HepG2 (cell line): ENCODE data around the gene AP2B1. TPM values are rescaled to one million over a fixed set of nuclear protein-coding genes. Genes with fewer than 3 reads are reported as not detected.

Experiments
- ATAC-seq: fragments of 200-7000 bp; cut with Tn5 transposase; 3 replicates; pipeline ENCODE4 v1.9.1; 2020; ENCODE audit warnings: mild to moderate bottlenecking, moderate library complexity
- BruUV-seq: library from RNA; stranded (reverse); fragments of 400-500 nt; replicated peaks from 2 replicates; lab custom pipeline; 2021; lab: Mats Ljungman, UMichigan
- CTCF ChIA-PET: fragments of 300-600 bp; formaldehyde crosslinking; extraction: SDS; loops from one replicate; lab custom pipeline; 2021; ENCODE audit warnings: low total read pairs, inconsistent platforms, low intra/inter-chr PET ratio; lab: Yijun Ruan, JAX
- POLR2A ChIA-PET: fragments of 350-600 bp; sonication (Branson Sonifier 250); formaldehyde crosslinking; loops from one replicate; lab custom pipeline; 2020; ENCODE audit warnings: antibody characterized with exemption, inconsistent platforms; lab: Yijun Ruan, JAX
- DNase-seq: peaks from one replicate; pipeline ENCODE4 v3.0.0-alpha.2; 2015; ENCODE audit warnings: low spot score
- FAIRE-seq: peaks from 3 replicates; lab custom pipeline; 2011; peaks lifted over from hg19 to GRCh38; lab: Jason Lieb, UNC
- H2AFZ ChIP-seq: one replicate; pipeline ENCODE4 v1.6.1; 2011; ENCODE audit warnings: low read length, inconsistent platforms
- H3K27ac ChIP-seq: fragments of 300-600 bp; 3 replicates; pipeline ENCODE4 v1.8.0; 2011; ENCODE audit warnings: mixed run types, mild to moderate bottlenecking, mixed read lengths, low read length, inconsistent platforms; ENCODE audit not compliant: insufficient read depth; ENCODE audit errors: extremely low read length
- H3K27me3 ChIP-seq, 2 experiments: fragments of 200-600 bp in 1 of 2; 2 replicates in 1 of 2; 3 replicates in 1 of 2; pipeline versions ENCODE4 v1.6.0 to v1.8.0; 2011; ENCODE audit warnings: low read length in 2 of 2, mild to moderate bottlenecking in 2 of 2, moderate library complexity in 2 of 2, inconsistent platforms in 1 of 2; ENCODE audit not compliant: insufficient read depth in 2 of 2, control insufficient read depth in 1 of 2
- H3K36me3 ChIP-seq, 2 experiments: fragments of 200-600 bp in 1 of 2; replicated peaks in 1 of 2; 2 replicates in 1 of 2; 3 replicates in 1 of 2; pipeline versions ENCODE4 v1.5.1 to v1.8.0; 2011; ENCODE audit warnings: low read length in 2 of 2, inconsistent platforms in 1 of 2; ENCODE audit not compliant: insufficient read depth in 2 of 2, control insufficient read depth in 1 of 2
- H3K4me1 ChIP-seq: 2 replicates; pipeline ENCODE4 v1.5.1; 2012; ENCODE audit warnings: low read length, inconsistent platforms; ENCODE audit not compliant: insufficient read depth
- H3K4me2 ChIP-seq: 2 replicates; pipeline ENCODE4 v1.6.0; 2011; ENCODE audit warnings: low read depth, low read length, inconsistent platforms
- H3K4me3 ChIP-seq, 3 experiments: fragments of 200-600 bp in 1 of 3; sonication (generic), shearing (Covaris generic) in 1 of 3; replicated peaks in 1 of 3; 2 replicates each; pipeline ENCODE4 v1.5.1; 2011 to 2016; ENCODE audit warnings: low read length in 3 of 3, inconsistent platforms in 2 of 3, low read depth in 2 of 3, mild to moderate bottlenecking in 2 of 3, control low read depth in 1 of 3, mixed read lengths in 1 of 3; ENCODE audit not compliant: insufficient read depth in 1 of 3
- H3K79me2 ChIP-seq: one replicate; pipeline ENCODE4 v1.6.1; 2011; ENCODE audit warnings: low read length, inconsistent platforms; ENCODE audit not compliant: insufficient read depth
- H3K9ac ChIP-seq: 2 replicates; pipeline ENCODE4 v1.6.0; 2011; ENCODE audit warnings: mild to moderate bottlenecking, low read depth, low read length, inconsistent platforms; ENCODE audit not compliant: insufficient read depth
- H3K9me3 ChIP-seq: 2 replicates; pipeline ENCODE4 v1.5.1; 2012; ENCODE audit warnings: mild to moderate bottlenecking, low read length
- H4K20me1 ChIP-seq: 2 replicates; pipeline ENCODE4 v1.6.0; 2011; ENCODE audit warnings: inconsistent platforms, mild to moderate bottlenecking, low read length, moderate library complexity; ENCODE audit not compliant: insufficient read depth
- CTCF ChIP-seq: sonication (generic); formaldehyde crosslinking; IDR thresholded peaks from 2 replicates; pipeline ENCODE4 v1.5.0; 2020; ENCODE audit warnings: mild to moderate bottlenecking, missing genetic modification reagents, moderate library complexity
- HNRNPLL ChIP-seq: fragments of 200-400 bp; formaldehyde crosslinking; IDR thresholded peaks from 2 replicates; pipeline ENCODE4 v1.6.1; 2017; ENCODE audit warnings: mild to moderate bottlenecking, low read depth, low read length; ENCODE audit not compliant: poor library complexity, severe bottlenecking
- KLF11 ChIP-seq: IDR thresholded peaks from 2 replicates; pipeline ENCODE4 v1.6.1; 2016; ENCODE audit warnings: missing compliant biosample characterization
- MYC ChIP-seq: sonication (generic); formaldehyde crosslinking; IDR thresholded peaks from 2 replicates; pipeline ENCODE4 v1.9.0; 2021; ENCODE audit warnings: missing genetic modification reagents, borderline replicate concordance
- MZF1 ChIP-seq: sonication (generic); formaldehyde crosslinking; IDR thresholded peaks from 2 replicates; pipeline ENCODE4 v1.8.1; 2023; ENCODE audit warnings: mild to moderate bottlenecking, missing genetic modification reagents, borderline replicate concordance
- PAX8 ChIP-seq: sonication (generic); formaldehyde crosslinking; IDR thresholded peaks from 2 replicates; pipeline ENCODE4 v1.8.0; 2022; ENCODE audit warnings: mild to moderate bottlenecking, missing genetic modification reagents, borderline replicate concordance
- SALL1 ChIP-seq: sonication (generic); formaldehyde crosslinking; IDR thresholded peaks from 2 replicates; pipeline ENCODE4 v1.8.0; 2022; ENCODE audit warnings: mild to moderate bottlenecking, missing genetic modification reagents
- ZNF160 ChIP-seq: sonication (generic); formaldehyde crosslinking; IDR thresholded peaks from 2 replicates; pipeline ENCODE4 v1.8.0; 2022; ENCODE audit warnings: mild to moderate bottlenecking, inconsistent platforms, missing genetic modification reagents
- ZNF256 ChIP-seq: sonication (generic); formaldehyde crosslinking; conservative IDR thresholded peaks from 2 replicates; pipeline ENCODE4 v1.4.0; 2020; ENCODE audit warnings: missing genetic modification reagents
- ZNF589 ChIP-seq: sonication (generic); formaldehyde crosslinking; conservative IDR thresholded peaks from 2 replicates; pipeline ENCODE4 v1.8.0; 2022; ENCODE audit warnings: mild to moderate bottlenecking, moderate library complexity, missing genetic modification reagents
- ZNF687 ChIP-seq: sonication (generic); formaldehyde crosslinking; IDR thresholded peaks from 2 replicates; pipeline ENCODE4 v1.5.1; 2020; ENCODE audit warnings: mild to moderate bottlenecking, missing genetic modification reagents, moderate library complexity
- ZNF768 ChIP-seq: sonication (generic); formaldehyde crosslinking; IDR thresholded peaks from 2 replicates; pipeline ENCODE4 v1.4.0; 2020; ENCODE audit warnings: missing genetic modification reagents
- WGBS: methylation state at CpG from one replicate; pipeline ENCODE4 v1.1.6; 2017; ENCODE audit warnings: low lambda C conversion rate; 5-methylcytosine and 5-hydroxymethylcytosine counted together
- in situ Hi-C: cut with HindIII; loops from 2 replicates; pipeline ENCODE4 v1.10.0; 2017; ENCODE audit warnings: low pct_unique_long_range_greater_than_20kb; ENCODE audit not compliant: extremely low pct_ligation_motif_present
- intact Hi-C: fragments of 100-400 bp; cut with micrococcal nuclease; formaldehyde crosslinking; loops from one replicate; pipeline ENCODE4 v1.10.0; 2022; ENCODE audit not compliant: unreplicated experiment
- polyA plus RNA-seq, 8 experiments: library from polyadenylated mRNA; depleted of rRNA in 3 of 8; stranded (reverse) in 7 of 8; unstranded in 1 of 8; fragments of >200 nt; fragmentation: Illumina TruSeq in 4 of 8; extraction: Trizol in 4 of 8; gene quantifications; 2 replicates each; pipeline versions ENCODE4 v1.2.1 to v1.2.3, GENCODE V29; 2011 to 2016; ENCODE audit warnings: low read depth in 4 of 8, missing spikeins in 1 of 8, mixed read lengths in 1 of 8; ENCODE audit not compliant: insufficient read depth in 1 of 8
- total RNA-seq, 5 experiments: library from RNA; depleted of rRNA; stranded (reverse); fragments of >200 nt; fragmentation: Illumina TruSeq; extraction: Trizol; gene quantifications; 2 replicates each; pipeline ENCODE4 v1.2.3, GENCODE V29; 2016; ENCODE audit warnings: low read depth in 1 of 5

The AP2B1 gene
- total and polyA plus RNA-seq, 2 of the 13 experiments (the other 11 are each of a cell fraction or from before 2014, with no cell fraction given) = 23.8 to 71.3 TPM

- H3K4me2 ChIP-seq = peak overlapping the region; percentile 69
- no peaks in the 10 kb centered on the region for H3K36me3 ChIP-seq
- H3K4me1 ChIP-seq = peaks cover 21% of the 10 kb centered on the region
- H3K27ac ChIP-seq = no peak overlapping the region
- no peak for FAIRE-seq
- H4K20me1 ChIP-seq = no peaks in the 10 kb centered on the region
- H3K9ac ChIP-seq = no peak overlapping the region
- in situ Hi-C loops = loop anchor here (5.0 to 25.0 kb wide), 3 partner anchors 137 to 437 kb away; no protein-coding TSS in a partner anchor
- no peak overlapping the region for H2AFZ ChIP-seq
- no peak for TF ChIP-seq KLF11
- 0 out of 2 replicates have a peak, but pooled peaks have one; percentile 5 for TF ChIP-seq CTCF (CRISPR knock-in tag)
- peak; percentile 19; the same call in 1 of the 2 replicates for TF ChIP-seq ZNF768 (CRISPR knock-in tag)
- TF ChIP-seq HNRNPLL = peak; percentile 31
- peak; percentile 19; the same call in 1 of the 2 replicates for TF ChIP-seq MYC (CRISPR knock-in tag)
- TF ChIP-seq PAX8 (CRISPR knock-in tag) = no peak
- no peak for TF ChIP-seq ZNF160 (CRISPR knock-in tag)
- no peak for TF ChIP-seq ZNF589
- TF ChIP-seq MZF1 = no peak
- no peak for TF ChIP-seq ZNF256 (CRISPR knock-in tag)
- peak; percentile 38 for TF ChIP-seq ZNF687 (CRISPR knock-in tag)
- peak; percentile 17; the same call in 1 of the 2 replicates for TF ChIP-seq SALL1 (CRISPR knock-in tag)
- intact Hi-C loops = loop anchor here (5.0 kb wide), 1 partner anchor 192 kb away; no protein-coding TSS in a partner anchor
- ATAC-seq = peak; percentile 8; the same call in 1 of the 3 replicates
- H3K79me2 ChIP-seq = no peaks in the 10 kb centered on the region
- ChIA-PET POLR2A (no interaction called here), CTCF (no interaction called here)
- peaks cover 3 to 70% of the 10 kb centered on the region in 2 experiments; a peak in 4 of 5 replicates for H3K27me3 ChIP-seq
- H3K9me3 ChIP-seq = no peaks in the 10 kb centered on the region
- WGBS = 6% methylated on average over 20 of the region's 35 CpGs
- no TSS peak for BruUV-seq
- H3K4me3 ChIP-seq = peak overlapping the region; percentile 19 to 66 (median 37); a peak in 4 of 6 replicates
- no peak for DNase-seq
These were observed 162.7 kb downstream of the AP2B1 start for GRCh38 chr17:35749560-35750412.
